Breast epithelium (tissue), 3 donors: ENCODE data around the gene MARCKS.

Experiments used
- POLR2A ChIP-seq: fragments of 450-650 bp; IDR thresholded peaks from one replicate; pipeline ENCODE4 v1.6.1; 2016; ENCODE audit warnings: antibody characterized with exemption, mild to moderate bottlenecking, moderate library complexity
- POLR2AphosphoS5 ChIP-seq, 3 donors: sonication (generic); formaldehyde crosslinking; IDR thresholded peaks; one replicate each; pipeline ENCODE4 v1.6.1; 2017; ENCODE audit warnings: antibody characterized with exemption in 3 of 3
- TF ChIP-seq, protein P1 (sequence below), 3 donors: fragments of 450-650 bp; IDR thresholded peaks; one replicate each; pipeline ENCODE4 v1.5.1; 2016 to 2017; ENCODE audit warnings: antibody characterized with exemption in 3 of 3, mild to moderate bottlenecking in 3 of 3, moderate library complexity in 3 of 3

DNA sequence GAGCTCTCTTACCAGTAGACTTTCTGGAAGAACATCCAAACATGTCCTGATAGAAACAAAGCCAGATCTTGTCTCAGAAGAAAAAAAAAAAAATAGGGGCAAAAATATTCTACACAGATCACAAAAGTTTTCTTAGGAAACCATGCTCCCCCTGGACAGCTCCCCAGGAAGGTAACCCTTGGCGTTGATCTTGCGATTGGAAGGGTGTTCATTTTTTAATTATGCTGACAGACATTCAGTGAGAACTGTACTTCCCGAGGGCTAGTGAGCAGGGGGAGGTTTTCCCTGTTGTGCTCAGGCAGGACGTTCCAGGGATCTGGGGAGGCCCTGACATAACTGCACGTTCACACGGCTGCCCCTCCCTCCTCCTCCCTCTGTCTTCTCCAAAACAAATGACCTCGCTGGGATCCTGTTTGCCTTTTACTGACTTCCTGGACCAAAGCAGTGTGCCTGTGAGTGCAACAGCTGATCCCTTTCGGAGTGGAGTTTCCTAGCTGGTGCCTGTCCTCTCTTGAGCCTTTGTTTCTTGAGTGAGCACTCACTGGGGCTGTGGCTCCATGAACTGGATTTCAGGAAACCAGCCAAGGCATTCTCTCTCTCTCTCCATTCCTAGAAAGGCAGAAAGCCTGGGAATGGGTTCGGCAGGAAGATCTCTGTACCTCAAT is 46.7 kb downstream of the MARCKS start:
- TF ChIP-seq, protein P1, sequence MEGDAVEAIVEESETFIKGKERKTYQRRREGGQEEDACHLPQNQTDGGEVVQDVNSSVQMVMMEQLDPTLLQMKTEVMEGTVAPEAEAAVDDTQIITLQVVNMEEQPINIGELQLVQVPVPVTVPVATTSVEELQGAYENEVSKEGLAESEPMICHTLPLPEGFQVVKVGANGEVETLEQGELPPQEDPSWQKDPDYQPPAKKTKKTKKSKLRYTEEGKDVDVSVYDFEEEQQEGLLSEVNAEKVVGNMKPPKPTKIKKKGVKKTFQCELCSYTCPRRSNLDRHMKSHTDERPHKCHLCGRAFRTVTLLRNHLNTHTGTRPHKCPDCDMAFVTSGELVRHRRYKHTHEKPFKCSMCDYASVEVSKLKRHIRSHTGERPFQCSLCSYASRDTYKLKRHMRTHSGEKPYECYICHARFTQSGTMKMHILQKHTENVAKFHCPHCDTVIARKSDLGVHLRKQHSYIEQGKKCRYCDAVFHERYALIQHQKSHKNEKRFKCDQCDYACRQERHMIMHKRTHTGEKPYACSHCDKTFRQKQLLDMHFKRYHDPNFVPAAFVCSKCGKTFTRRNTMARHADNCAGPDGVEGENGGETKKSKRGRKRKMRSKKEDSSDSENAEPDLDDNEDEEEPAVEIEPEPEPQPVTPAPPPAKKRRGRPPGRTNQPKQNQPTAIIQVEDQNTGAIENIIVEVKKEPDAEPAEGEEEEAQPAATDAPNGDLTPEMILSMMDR (IDR thresholded peaks at IDR 0.05): no peak
- TF ChIP-seq POLR2A: no peak
- TF ChIP-seq POLR2AphosphoS5 (IDR thresholded peaks at IDR 0.05): no peak
